ENCODE measurements around the gene SEZ6.

DNA sequence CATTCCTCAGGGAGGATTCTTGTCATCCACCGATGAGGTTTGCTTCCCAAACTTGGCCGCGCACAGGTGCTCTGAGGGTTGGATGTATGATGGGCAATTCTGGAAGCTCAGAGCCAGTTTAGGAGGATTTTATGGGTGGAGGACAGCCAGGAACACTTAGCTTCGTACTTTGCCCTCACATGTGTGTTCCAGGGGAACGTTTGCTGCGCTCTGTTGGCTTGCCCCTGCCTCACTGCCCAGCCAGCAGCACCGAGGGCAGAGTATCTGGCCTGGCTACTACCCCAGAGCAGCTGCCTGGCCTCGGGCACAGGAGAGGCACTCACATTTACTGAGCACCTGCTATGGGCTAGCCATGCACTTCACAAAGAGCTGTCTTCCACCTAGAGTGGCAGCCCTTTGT lies 14.1 kb downstream of the SEZ6 start:
- TF ChIP-seq, protein P1, sequence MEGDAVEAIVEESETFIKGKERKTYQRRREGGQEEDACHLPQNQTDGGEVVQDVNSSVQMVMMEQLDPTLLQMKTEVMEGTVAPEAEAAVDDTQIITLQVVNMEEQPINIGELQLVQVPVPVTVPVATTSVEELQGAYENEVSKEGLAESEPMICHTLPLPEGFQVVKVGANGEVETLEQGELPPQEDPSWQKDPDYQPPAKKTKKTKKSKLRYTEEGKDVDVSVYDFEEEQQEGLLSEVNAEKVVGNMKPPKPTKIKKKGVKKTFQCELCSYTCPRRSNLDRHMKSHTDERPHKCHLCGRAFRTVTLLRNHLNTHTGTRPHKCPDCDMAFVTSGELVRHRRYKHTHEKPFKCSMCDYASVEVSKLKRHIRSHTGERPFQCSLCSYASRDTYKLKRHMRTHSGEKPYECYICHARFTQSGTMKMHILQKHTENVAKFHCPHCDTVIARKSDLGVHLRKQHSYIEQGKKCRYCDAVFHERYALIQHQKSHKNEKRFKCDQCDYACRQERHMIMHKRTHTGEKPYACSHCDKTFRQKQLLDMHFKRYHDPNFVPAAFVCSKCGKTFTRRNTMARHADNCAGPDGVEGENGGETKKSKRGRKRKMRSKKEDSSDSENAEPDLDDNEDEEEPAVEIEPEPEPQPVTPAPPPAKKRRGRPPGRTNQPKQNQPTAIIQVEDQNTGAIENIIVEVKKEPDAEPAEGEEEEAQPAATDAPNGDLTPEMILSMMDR (IDR thresholded peaks at IDR 0.05; ENCODE audit: low read depth, low read length) = no peak
- TF ChIP-seq EZH2phosphoT487 (IDR thresholded peaks at IDR 0.05; ENCODE audit: low read depth) = no peak

All from OCI-LY3 (cell line).